ENCODE data around the gene DGKG. TPM values are rescaled to one million over a fixed set of nuclear protein-coding genes. Genes with fewer than 3 reads are reported as not detected.

Gene DGKG
- polyA plus RNA-seq, 6 donors from 2014 or later = 0.30 to 0.68 (median 0.54) TPM; not detected in 2

- Mint-ChIP-seq H3K4me3 (no peak overlapping the region), H3K4me1 (peaks cover 9 to 15% (median 13%) of the 10 kb centered on the region in 3 donors), H3K27me3 (peaks cover under 1 to 16% (median 5%) of the 10 kb centered on the region in 3 donors), H3K36me3 (no peaks in the 10 kb centered on the region), H3K9me3 (no peaks in the 10 kb centered on the region), H3K27ac (no peak overlapping the region)
- no peak for DNase-seq
- ATAC-seq (ENCODE audit: low read depth in 2 of 2) = no peak
Observed at GRCh38 chr3:186234152-186234551, 127.9 kb downstream of the DGKG start.

GRCh38 chr3:186226482-186226881 lies 135.6 kb downstream of the DGKG start:
- ATAC-seq (ENCODE audit: low read depth in 2 of 2) (no peak), DNase-seq (no peak)
- Mint-ChIP-seq H3K9me3 (no peaks in the 10 kb centered on the region), H3K36me3 (no peaks in the 10 kb centered on the region), H3K4me1 (peaks cover 6 to 7% (median 6%) of the 10 kb centered on the region in 3 donors), H3K27me3 (peaks cover 20 to 37% (median 34%) of the 10 kb centered on the region in 3 donors), H3K27ac (no peak overlapping the region), H3K4me3 (no peak overlapping the region)

- Mint-ChIP-seq H3K36me3 (no peaks in the 10 kb centered on the region), H3K27ac (no peak overlapping the region), H3K4me3 (no peak overlapping the region), H3K9me3 (no peaks in the 10 kb centered on the region), H3K27me3 (peaks cover 20 to 37% (median 33%) of the 10 kb centered on the region in 3 donors), H3K4me1 (peaks cover 6 to 7% (median 6%) of the 10 kb centered on the region in 3 donors)
- ATAC-seq (ENCODE audit: low read depth in 2 of 2) (no peak), DNase-seq (no peak)
Observed at GRCh38 chr3:186225603-186226002, 136.4 kb downstream of the DGKG start.

- DNase-seq (no peak), ATAC-seq (ENCODE audit: low read depth in 2 of 2) (no peak)
- peaks cover 15 to 36% (median 30%) of the 10 kb centered on the region in 3 donors for H3K27me3 Mint-ChIP-seq
- H3K36me3 Mint-ChIP-seq = no peaks in the 10 kb centered on the region
- peaks cover 6 to 7% (median 6%) of the 10 kb centered on the region in 3 donors for H3K4me1 Mint-ChIP-seq
- no peak overlapping the region for H3K4me3 Mint-ChIP-seq
- peak overlapping the region in 2 of 6 donors; percentile 22 to 60 for H3K27ac Mint-ChIP-seq
- no peaks in the 10 kb centered on the region for H3K9me3 Mint-ChIP-seq
Observed at GRCh38 chr3:186224041-186224610, 137.9 kb downstream of the DGKG start.

GRCh38 chr3:186223476-186223875 lies 138.6 kb downstream of the DGKG start:
- H3K27ac Mint-ChIP-seq = peak overlapping the region in 1 of 6 donors; percentile 61
- no peak overlapping the region for H3K4me3 Mint-ChIP-seq
- H3K9me3 Mint-ChIP-seq = no peaks in the 10 kb centered on the region
- ATAC-seq (ENCODE audit: low read depth in 2 of 2) (no peak), DNase-seq (no peak)
- peaks cover 10 to 30% (median 26%) of the 10 kb centered on the region in 3 donors for H3K27me3 Mint-ChIP-seq
- no peaks in the 10 kb centered on the region for H3K36me3 Mint-ChIP-seq
- H3K4me1 Mint-ChIP-seq = peaks cover 6 to 7% (median 6%) of the 10 kb centered on the region in 3 donors

- peaks cover 9 to 25% (median 23%) of the 10 kb centered on the region in 3 donors for H3K27me3 Mint-ChIP-seq
- no peak overlapping the region for H3K4me3 Mint-ChIP-seq
- H3K9me3 Mint-ChIP-seq = no peaks in the 10 kb centered on the region
- no peak overlapping the region for H3K27ac Mint-ChIP-seq
- peaks cover 6 to 7% (median 6%) of the 10 kb centered on the region in 3 donors for H3K4me1 Mint-ChIP-seq
- no peaks in the 10 kb centered on the region for H3K36me3 Mint-ChIP-seq
- ATAC-seq (ENCODE audit: low read depth in 2 of 2) (peak in 1 of 2 donors; percentile 30), DNase-seq (no peak)
Observed at GRCh38 chr3:186221760-186222378, 140.2 kb downstream of the DGKG start.

GRCh38 chr3:186220911-186221645 lies 141.0 kb downstream of the DGKG start:
- DNase-seq (no peak), ATAC-seq (ENCODE audit: low read depth in 2 of 2) (no peak)
- Mint-ChIP-seq H3K27ac (peak overlapping the region in 1 of 6 donors; percentile 72), H3K9me3 (no peaks in the 10 kb centered on the region), H3K36me3 (no peaks in the 10 kb centered on the region), H3K4me3 (no peak overlapping the region), H3K4me1 (peaks cover 6 to 7% (median 6%) of the 10 kb centered on the region in 3 donors), H3K27me3 (peaks cover 13 to 32% (median 23%) of the 10 kb centered on the region in 3 donors)

- no peak overlapping the region for H3K4me3 Mint-ChIP-seq
- H3K4me1 Mint-ChIP-seq = peaks cover 6 to 7% (median 6%) of the 10 kb centered on the region in 3 donors
Observed at GRCh38 chr3:186220365-186220764, 141.7 kb downstream of the DGKG start.

GRCh38 chr3:186219211-186219638 lies 142.8 kb downstream of the DGKG start:
- peaks cover 13 to 36% (median 19%) of the 10 kb centered on the region in 3 donors for H3K27me3 Mint-ChIP-seq
- peaks cover 0 to 4% of the 10 kb centered on the region in 2 donors for H3K36me3 Mint-ChIP-seq
- ATAC-seq (ENCODE audit: low read depth in 2 of 2) = no peak
- no peak for DNase-seq
- H3K4me1 Mint-ChIP-seq = peaks cover 6 to 7% (median 6%) of the 10 kb centered on the region in 3 donors
- no peak overlapping the region for H3K4me3 Mint-ChIP-seq
- H3K9me3 Mint-ChIP-seq = no peaks in the 10 kb centered on the region
- no peak overlapping the region for H3K27ac Mint-ChIP-seq

More at GRCh38 chr3:186220365-186220764, 141.7 kb downstream of the DGKG start:
- ATAC-seq (ENCODE audit: low read depth in 2 of 2) = no peak
- Mint-ChIP-seq H3K27ac (no peak overlapping the region), H3K36me3 (no peaks in the 10 kb centered on the region), H3K27me3 (peaks cover 13 to 32% (median 16%) of the 10 kb centered on the region in 3 donors), H3K9me3 (no peaks in the 10 kb centered on the region)
- no peak for DNase-seq

GRCh38 chr3:186218421-186218820 lies 143.6 kb downstream of the DGKG start:
- peaks cover 0 to 4% of the 10 kb centered on the region in 2 donors for H3K36me3 Mint-ChIP-seq
- peaks cover 5 to 30% (median 16%) of the 10 kb centered on the region in 3 donors for H3K27me3 Mint-ChIP-seq

GRCh38 chr3:186217820-186218164 lies 144.2 kb downstream of the DGKG start:
- H3K27ac Mint-ChIP-seq = no peak overlapping the region
- no peaks in the 10 kb centered on the region for H3K9me3 Mint-ChIP-seq
- H3K4me3 Mint-ChIP-seq = no peak overlapping the region
- ATAC-seq (ENCODE audit: low read depth in 2 of 2) (no peak), DNase-seq (no peak)
- peaks cover 0 to 4% of the 10 kb centered on the region in 2 donors for H3K36me3 Mint-ChIP-seq
- peaks cover 6 to 7% (median 6%) of the 10 kb centered on the region in 3 donors for H3K4me1 Mint-ChIP-seq
- peaks cover 5 to 34% (median 17%) of the 10 kb centered on the region in 3 donors for H3K27me3 Mint-ChIP-seq

More at GRCh38 chr3:186218421-186218820, 143.6 kb downstream of the DGKG start:
- no peaks in the 10 kb centered on the region for H3K9me3 Mint-ChIP-seq
- H3K4me1 Mint-ChIP-seq = peaks cover 6 to 7% (median 6%) of the 10 kb centered on the region in 3 donors
- ATAC-seq (ENCODE audit: low read depth in 2 of 2) (no peak), DNase-seq (no peak)
- no peak overlapping the region for H3K27ac Mint-ChIP-seq
- no peak overlapping the region for H3K4me3 Mint-ChIP-seq

- no peak for ATAC-seq (ENCODE audit: low read depth in 2 of 2)
- no peak overlapping the region for H3K27ac Mint-ChIP-seq
- peaks cover 8 to 37% (median 18%) of the 10 kb centered on the region in 3 donors for H3K27me3 Mint-ChIP-seq
- H3K4me1 Mint-ChIP-seq = peaks cover 6 to 7% (median 6%) of the 10 kb centered on the region in 3 donors
- H3K9me3 Mint-ChIP-seq = no peaks in the 10 kb centered on the region
- no peak overlapping the region for H3K4me3 Mint-ChIP-seq
- DNase-seq = no peak
- H3K36me3 Mint-ChIP-seq = peaks cover 0 to 4% of the 10 kb centered on the region in 2 donors
Observed at GRCh38 chr3:186216900-186217819, 144.9 kb downstream of the DGKG start.

Measured in naive B cell (primary cell).